Bronchus fibroblast of lung (primary cell): ENCODE results near the gene TESK2. TPM values are rescaled to one million over a fixed set of nuclear protein-coding genes. Genes with fewer than 3 reads are reported as not detected.

Experiments used
- total RNA-seq: library from RNA; depleted of rRNA; stranded (reverse); fragments of >200 nt; gene quantifications from 2 replicates; pipeline ENCODE4 v1.2.3, GENCODE V29; 2015

TESK2 gene
- 1.3 and 3.6 TPM in 2 replicates for total RNA-seq

GRCh38 chr1:45490626-45491486 is at the start of gene TESK2:
Gene TESK2 (minus strand): TSS chr1:45491163. CDS start chr1:45457785, 33,378 bp downstream.

GRCh38 chr1:45521413-45522323 is 30.7 kb upstream of the TESK2 start, which contains the start of gene PRDX1:
Gene PRDX1 (minus strand): TSS chr1:45521884. CDS start chr1:45519043, 2,841 bp downstream.

GRCh38 chr1:45339789-45340558 is 151.0 kb downstream of the TESK2 start, which contains the start of the genes MUTYH and TOE1:
Gene MUTYH (minus strand): TSS chr1:45340440. CDS start chr1:45334505, 5,935 bp downstream.
Gene TOE1 (plus strand): TSS chr1:45340170. CDS start chr1:45340253, 83 bp downstream.

GRCh38 chr1:45326627-45327623 is 164.0 kb downstream of the TESK2 start, which contains the start of gene HPDL:
Gene HPDL (plus strand): TSS chr1:45326895. CDS start chr1:45327149, 254 bp downstream.

Other genes with a start within 250 kb of the TESK2 start
- 5.0 and 7.1 TPM in 2 replicates for gene HPDL, start 164.3 kb downstream of the TESK2 start, total RNA-seq
- 18.3 and 18.5 TPM in 2 replicates for gene TOE1, start 151.0 kb downstream of the TESK2 start, total RNA-seq
- 18.1 and 20.7 TPM in 2 replicates for gene MUTYH, start 150.7 kb downstream of the TESK2 start, total RNA-seq
- 2.0 and 2.1 TPM in 2 replicates for gene CCDC163, start 8.9 kb upstream of the TESK2 start, total RNA-seq
- gene MMACHC, start 9.1 kb upstream of the TESK2 start, total RNA-seq = 4.9 and 6.7 TPM in 2 replicates
- gene PRDX1, start 30.7 kb upstream of the TESK2 start, total RNA-seq = 502 and 526 TPM in 2 replicates
- gene AKR1A1, start 59.7 kb upstream of the TESK2 start, total RNA-seq = 132 and 144 TPM in 2 replicates
- gene NASP, start 92.9 kb upstream of the TESK2 start, total RNA-seq = 77.9 and 91.3 TPM in 2 replicates
- gene CCDC17, start 132.9 kb upstream of the TESK2 start, total RNA-seq = under 0.01 and 0.15 TPM in 2 replicates
- gene GPBP1L1, start 195.4 kb upstream of the TESK2 start, total RNA-seq = 45.6 and 50.5 TPM in 2 replicates
- 19.5 and 21.6 TPM in 2 replicates for gene TMEM69, start 197.0 kb upstream of the TESK2 start, total RNA-seq